GM18505 (cell line): ENCODE measurements around the gene PANK4.
"Not testable (repeated sequence)": the region's sequence is repeated elsewhere in the genome, so short reads cannot be mapped to it uniquely, and the experiment has no call there.

ENCODE experiments used
- ATAC-seq: cut with Tn5 transposase; IDR thresholded peaks from one replicate; pipeline ENCODE4 v1.9.1; 2021; ENCODE audit not compliant: unreplicated experiment
- POLR2A ChIP-seq: IDR thresholded peaks from 4 replicates; pipeline ENCODE4 v1.6.1; 2011; ENCODE audit warnings: borderline replicate concordance; ENCODE audit not compliant: insufficient read depth, insufficient read length; ENCODE audit errors: extremely low read depth

Gene PANK4

GRCh38 chr1:2525920-2526823 lies at the start of gene PANK4:
TSS of gene PANK4 (minus strand) at chr1:2526596. CDS start at chr1:2526587, 9 bp downstream.
- TF ChIP-seq POLR2A, result peak; percentile 81
- peak; percentile 84 for ATAC-seq

GRCh38 chr1:2574350-2574749 lies 48.0 kb upstream of the PANK4 start:
- no peak for ATAC-seq

GRCh38 chr1:2573250-2573920 lies 47.0 kb upstream of the PANK4 start:
- ATAC-seq, result no peak
- TF ChIP-seq POLR2A, result no peak

More at GRCh38 chr1:2574350-2574749, 48.0 kb upstream of the PANK4 start:
- no peak for TF ChIP-seq POLR2A

GRCh38 chr1:2571348-2571747 lies 45.0 kb upstream of the PANK4 start:
- ATAC-seq, result no peak

GRCh38 chr1:2570332-2570731 lies 43.9 kb upstream of the PANK4 start:
- no peak for ATAC-seq
- no peak for TF ChIP-seq POLR2A

More at GRCh38 chr1:2571348-2571747, 45.0 kb upstream of the PANK4 start:
- TF ChIP-seq POLR2A, result no peak

GRCh38 chr1:2569703-2570102 lies 43.3 kb upstream of the PANK4 start:
- not testable (repeated sequence) for ATAC-seq

GRCh38 chr1:2569060-2569459 lies 42.7 kb upstream of the PANK4 start:
- no peak for TF ChIP-seq POLR2A
- no peak for ATAC-seq

- not testable (repeated sequence) for ATAC-seq
Observed at GRCh38 chr1:2568187-2568816, 41.9 kb upstream of the PANK4 start.

GRCh38 chr1:2567083-2567679 lies 40.8 kb upstream of the PANK4 start:
- ATAC-seq, result no peak
- TF ChIP-seq POLR2A, result no peak

GRCh38 chr1:2566101-2567045 lies 40.0 kb upstream of the PANK4 start:
- TF ChIP-seq POLR2A, result no peak
- ATAC-seq, result no peak

GRCh38 chr1:2564815-2565374 lies 38.5 kb upstream of the PANK4 start:
- no peak for TF ChIP-seq POLR2A
- ATAC-seq, result no peak

GRCh38 chr1:2564006-2564814 lies 37.8 kb upstream of the PANK4 start:
- no peak for ATAC-seq
- no peak for TF ChIP-seq POLR2A

GRCh38 chr1:2563205-2563604 lies 36.8 kb upstream of the PANK4 start:
- TF ChIP-seq POLR2A, result no peak
- no peak for ATAC-seq
